A549 (cell line): Measurements from ENCODE around the gene ARL6IP5. TPM values are rescaled to one million over a fixed set of nuclear protein-coding genes. Genes with fewer than 3 reads are reported as not detected.

Experiments
- ATAC-seq, 2 experiments: fragments of 200-7000 bp in 1 of 2; fragments of >200 bp in 1 of 2; cut with Nextera tagmentation in 1 of 2; cut with Tn5 transposase in 1 of 2; 3 replicates each; pipeline versions ENCODE4 v1.8.0 to v1.9.1; 2018 to 2020; ENCODE audit warnings: mild to moderate bottlenecking in 1 of 2, moderate library complexity in 1 of 2
- CTCF ChIA-PET: fragments of 300-600 bp; sonication (Branson Sonifier 250); formaldehyde crosslinking; extraction: SDS; loops from one replicate; lab custom pipeline; 2021; ENCODE audit warnings: antibody characterized with exemption, inconsistent platforms; lab: Yijun Ruan, JAX
- POLR2A ChIA-PET: fragments of 350-600 bp; formaldehyde crosslinking; extraction: SDS; loops from one replicate; lab custom pipeline; 2021; ENCODE audit warnings: antibody characterized with exemption, inconsistent platforms; lab: Yijun Ruan, JAX
- DNase-seq, 2 experiments: peaks; one replicate each; pipeline versions ENCODE4 v3.0.0 to v3.0.0-alpha.2; 2011 to 2016; ENCODE audit warnings: low read depth in 1 of 2, low spot score in 1 of 2
- FAIRE-seq: peaks from 2 replicates; lab custom pipeline; 2011; peaks lifted over from hg19 to GRCh38; lab: Jason Lieb, UNC
- H3K27ac ChIP-seq, 2 experiments: fragments of >200 bp; sonication (Bioruptor Twin); formaldehyde crosslinking; 3 replicates each; pipeline ENCODE4 v1.5.1; 2016 to 2017
- H3K4me1 ChIP-seq: fragments of >200 bp; sonication (Bioruptor Twin); formaldehyde crosslinking; 3 replicates; pipeline ENCODE4 v1.6.1; 2016
- H3K4me2 ChIP-seq: fragments of >200 bp; sonication (Bioruptor Twin); formaldehyde crosslinking; 3 replicates; pipeline ENCODE4 v1.6.1; 2016
- H3K4me3 ChIP-seq: fragments of >200 bp; sonication (Bioruptor Twin); formaldehyde crosslinking; 3 replicates; pipeline ENCODE4 v1.5.1; 2016
- H3K9me3 ChIP-seq: fragments of >200 bp; sonication (Bioruptor Twin); formaldehyde crosslinking; 3 replicates; pipeline ENCODE4 v1.6.1; 2016
- BCL3 ChIP-seq: fragments of >200 bp; sonication (Bioruptor Twin); formaldehyde crosslinking; IDR thresholded peaks from 3 replicates; pipeline ENCODE4 v1.6.1; 2016
- CBX8 ChIP-seq: fragments of 200-600 bp; sonication (generic); IDR thresholded peaks from 2 replicates; pipeline ENCODE4 v1.6.1; 2016
- CEBPB ChIP-seq, 2 experiments: fragments of >200 bp in 1 of 2; sonication (Bioruptor Twin) in 1 of 2; formaldehyde crosslinking in 1 of 2; IDR thresholded peaks; 2 replicates each; pipeline ENCODE4 v1.6.1; 2012 to 2016
- EHF ChIP-seq: fragments of 250-450 bp; sonication (Bioruptor Pico); IDR thresholded peaks from 2 replicates; pipeline ENCODE4 v1.5.0; 2020; ENCODE audit warnings: mild to moderate bottlenecking
- EP300 ChIP-seq, 2 experiments: fragments of >200 bp; sonication (Bioruptor Twin); formaldehyde crosslinking; IDR thresholded peaks; 2 replicates in 1 of 2; 3 replicates in 1 of 2; pipeline ENCODE4 v1.6.1; 2016 to 2017
- ESRRA ChIP-seq: fragments of 150-350 bp; IDR thresholded peaks from 2 replicates; pipeline ENCODE4 v1.6.1; 2014; ENCODE audit warnings: mild to moderate bottlenecking, low read length, borderline replicate concordance
- FOSB ChIP-seq: fragments of 250-450 bp; sonication (Bioruptor Pico); IDR thresholded peaks from 2 replicates; pipeline ENCODE4 v1.5.0; 2020; ENCODE audit warnings: mild to moderate bottlenecking, moderate library complexity
- FOXS1 ChIP-seq: fragments of 250-450 bp; sonication (Bioruptor Pico); IDR thresholded peaks from 2 replicates; pipeline ENCODE4 v1.5.0; 2020; ENCODE audit warnings: mild to moderate bottlenecking, moderate library complexity
- HES2 ChIP-seq: fragments of >200 bp; sonication (Bioruptor Twin); formaldehyde crosslinking; IDR thresholded peaks from 2 replicates; pipeline ENCODE4 v1.6.1; 2016
- HEYL ChIP-seq: fragments of 250-450 bp; sonication (Bioruptor Pico); IDR thresholded peaks from 2 replicates; pipeline ENCODE4 v1.8.0; 2021; ENCODE audit warnings: mild to moderate bottlenecking, moderate library complexity
- JUNB ChIP-seq: fragments of >200 bp; sonication (Bioruptor Twin); formaldehyde crosslinking; IDR thresholded peaks from 2 replicates; pipeline ENCODE4 v1.6.1; 2016
- KDM1A ChIP-seq: fragments of 200-600 bp; sonication (generic); IDR thresholded peaks from 2 replicates; pipeline ENCODE4 v1.6.1; 2016; ENCODE audit warnings: low read depth, mild to moderate bottlenecking
- POLR2A ChIP-seq: IDR thresholded peaks from 2 replicates; pipeline ENCODE4 v1.6.1; 2012; ENCODE audit warnings: mild to moderate bottlenecking, low read length
- RAD21 ChIP-seq, 2 experiments: fragments of >200 bp in 1 of 2; sonication (Bioruptor Twin) in 1 of 2; formaldehyde crosslinking in 1 of 2; IDR thresholded peaks in 1 of 2; conservative IDR thresholded peaks in 1 of 2; 2 replicates in 1 of 2; 3 replicates in 1 of 2; pipeline ENCODE4 v1.6.1; 2012 to 2018; ENCODE audit warnings: inconsistent platforms in 1 of 2
- RARB ChIP-seq: fragments of 250-450 bp; sonication (Bioruptor Pico); IDR thresholded peaks from 2 replicates; pipeline ENCODE4 v1.8.0; 2021; ENCODE audit warnings: mild to moderate bottlenecking, moderate library complexity
- RCOR1 ChIP-seq: fragments of 150-350 bp; IDR thresholded peaks from 2 replicates; pipeline ENCODE4 v1.6.1; 2014; ENCODE audit warnings: antibody characterized with exemption, low read length, low read depth
- RFX5 ChIP-seq: fragments of 450-650 bp; IDR thresholded peaks from 2 replicates; pipeline ENCODE4 v1.7.1; 2014; ENCODE audit warnings: antibody characterized with exemption, mild to moderate bottlenecking, moderate library complexity
- RNF2 ChIP-seq: fragments of 200-600 bp; sonication (generic); IDR thresholded peaks from 2 replicates; pipeline ENCODE4 v1.6.1; 2016; ENCODE audit warnings: low read depth, mild to moderate bottlenecking, antibody characterized with exemption, moderate library complexity, borderline replicate concordance
- USF2 ChIP-seq: fragments of 450-650 bp; IDR thresholded peaks from 2 replicates; pipeline ENCODE4 v1.6.1; 2014; ENCODE audit warnings: antibody characterized with exemption
- ZFP36 ChIP-seq: fragments of 450-650 bp; IDR thresholded peaks from 2 replicates; pipeline ENCODE4 v1.6.1; 2014; ENCODE audit warnings: borderline replicate concordance; ENCODE audit not compliant: partially characterized antibody
- ZNF302 ChIP-seq: fragments of 250-450 bp; sonication (Bioruptor Pico); IDR thresholded peaks from 2 replicates; pipeline ENCODE4 v1.9.0; 2021; ENCODE audit warnings: inconsistent platforms, mild to moderate bottlenecking, moderate library complexity
- ZSCAN20 ChIP-seq: fragments of 250-450 bp; sonication (Bioruptor Pico); IDR thresholded peaks from 2 replicates; pipeline ENCODE4 v1.8.0; 2022; ENCODE audit warnings: mild to moderate bottlenecking, moderate library complexity
- WGBS: methylation state at CpG from one replicate; pipeline ENCODE4 v1.1.6; 2017; ENCODE audit errors: missing lambda C conversion rate; 5-methylcytosine and 5-hydroxymethylcytosine counted together
- polyA plus RNA-seq, 4 experiments: library from polyadenylated mRNA; depleted of rRNA in 3 of 4; stranded (reverse); fragments of >200 nt; fragmentation: RNase III in 1 of 4; extraction: RNeasy Plus Mini Kit Qiagen cat#74134 plus additional on column Dnase treatment in 1 of 4; gene quantifications; 2 replicates in 3 of 4; 3 replicates in 1 of 4; pipeline ENCODE4 v1.2.3, GENCODE V29; 2011 to 2017
- TF ChIP-seq, protein P1 (sequence below): fragments of 250-450 bp; sonication (Bioruptor Pico); IDR thresholded peaks from 2 replicates; pipeline ENCODE4 v1.5.0; 2020; ENCODE audit warnings: low read depth, mild to moderate bottlenecking, moderate library complexity
- TF ChIP-seq, protein P2 (sequence below): fragments of 200-600 bp; sonication (generic); IDR thresholded peaks from 2 replicates; pipeline ENCODE4 v1.6.1; 2016; ENCODE audit warnings: antibody characterized with exemption, mild to moderate bottlenecking, moderate library complexity

Gene ARL6IP5
- polyA plus RNA-seq, 2 of the 4 experiments (the other 2 are of a cell fraction) = 73.8 to 109 TPM

DNA sequence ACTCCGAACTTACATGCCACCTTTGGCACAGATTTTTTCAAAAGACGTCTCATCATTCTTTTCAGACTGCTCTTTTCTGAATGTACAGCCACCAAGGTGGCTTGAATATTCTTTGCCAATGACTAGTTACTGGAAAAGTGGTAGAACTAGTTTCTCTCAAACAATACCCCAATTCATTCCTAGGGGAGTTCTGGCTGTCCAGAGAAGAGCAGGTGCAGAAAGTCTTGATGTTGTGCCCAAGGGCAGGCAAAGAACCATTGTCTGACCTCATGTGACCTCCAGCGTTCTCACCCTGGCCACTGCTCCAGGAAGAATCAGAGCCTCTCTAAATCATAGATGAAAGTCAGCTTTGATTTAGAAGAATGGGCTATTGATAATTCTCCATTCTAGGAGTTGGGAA is 32.2 kb downstream of the ARL6IP5 start:
- TF ChIP-seq JUNB (no peak), KDM1A (no peak), RNF2 (no peak), RAD21 (conservative IDR thresholded peaks at IDR 0.05 in 1 of 2, IDR thresholded peaks at IDR 0.05 in 1 of 2) (no peak), EP300 (IDR thresholded peaks at IDR 0.05) (no peak), USF2 (no peak), BCL3 (no peak), ZFP36 (no peak)
- ChIA-PET CTCF (interaction anchor here (0.9 to 7.5 kb wide), 2 partner anchors 45 to 189 kb away, joined by 3 to 49 read pairs; no protein-coding TSS in a partner anchor), POLR2A (no interaction called here)
- no peak for DNase-seq
- ATAC-seq = no peak
- H3K9me3 ChIP-seq = no peaks in the 10 kb centered on the region
- WGBS = 57% methylated on average over 3 of the region's 3 CpGs
- no peak for FAIRE-seq
- H3K4me3 ChIP-seq = no peak overlapping the region
- no peak overlapping the region for H3K27ac ChIP-seq
- H3K4me2 ChIP-seq = no peak overlapping the region
- no peaks in the 10 kb centered on the region for H3K4me1 ChIP-seq

GRCh38 chr3:69118555-69118954 is 33.8 kb downstream of the ARL6IP5 start:
- no peak for TF ChIP-seq ZNF302 (CRISPR knock-in tag)
- TF ChIP-seq, protein P1, sequence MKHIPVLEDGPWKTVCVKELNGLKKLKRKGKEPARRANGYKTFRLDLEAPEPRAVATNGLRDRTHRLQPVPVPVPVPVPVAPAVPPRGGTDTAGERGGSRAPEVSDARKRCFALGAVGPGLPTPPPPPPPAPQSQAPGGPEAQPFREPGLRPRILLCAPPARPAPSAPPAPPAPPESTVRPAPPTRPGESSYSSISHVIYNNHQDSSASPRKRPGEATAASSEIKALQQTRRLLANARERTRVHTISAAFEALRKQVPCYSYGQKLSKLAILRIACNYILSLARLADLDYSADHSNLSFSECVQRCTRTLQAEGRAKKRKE (CRISPR knock-in tag) = no peak
- no peak for TF ChIP-seq HES2
- TF ChIP-seq RCOR1 = no peak
- no peak for TF ChIP-seq BCL3
- no peak for TF ChIP-seq ZSCAN20
- TF ChIP-seq FOSB = no peak
- TF ChIP-seq, protein P2, sequence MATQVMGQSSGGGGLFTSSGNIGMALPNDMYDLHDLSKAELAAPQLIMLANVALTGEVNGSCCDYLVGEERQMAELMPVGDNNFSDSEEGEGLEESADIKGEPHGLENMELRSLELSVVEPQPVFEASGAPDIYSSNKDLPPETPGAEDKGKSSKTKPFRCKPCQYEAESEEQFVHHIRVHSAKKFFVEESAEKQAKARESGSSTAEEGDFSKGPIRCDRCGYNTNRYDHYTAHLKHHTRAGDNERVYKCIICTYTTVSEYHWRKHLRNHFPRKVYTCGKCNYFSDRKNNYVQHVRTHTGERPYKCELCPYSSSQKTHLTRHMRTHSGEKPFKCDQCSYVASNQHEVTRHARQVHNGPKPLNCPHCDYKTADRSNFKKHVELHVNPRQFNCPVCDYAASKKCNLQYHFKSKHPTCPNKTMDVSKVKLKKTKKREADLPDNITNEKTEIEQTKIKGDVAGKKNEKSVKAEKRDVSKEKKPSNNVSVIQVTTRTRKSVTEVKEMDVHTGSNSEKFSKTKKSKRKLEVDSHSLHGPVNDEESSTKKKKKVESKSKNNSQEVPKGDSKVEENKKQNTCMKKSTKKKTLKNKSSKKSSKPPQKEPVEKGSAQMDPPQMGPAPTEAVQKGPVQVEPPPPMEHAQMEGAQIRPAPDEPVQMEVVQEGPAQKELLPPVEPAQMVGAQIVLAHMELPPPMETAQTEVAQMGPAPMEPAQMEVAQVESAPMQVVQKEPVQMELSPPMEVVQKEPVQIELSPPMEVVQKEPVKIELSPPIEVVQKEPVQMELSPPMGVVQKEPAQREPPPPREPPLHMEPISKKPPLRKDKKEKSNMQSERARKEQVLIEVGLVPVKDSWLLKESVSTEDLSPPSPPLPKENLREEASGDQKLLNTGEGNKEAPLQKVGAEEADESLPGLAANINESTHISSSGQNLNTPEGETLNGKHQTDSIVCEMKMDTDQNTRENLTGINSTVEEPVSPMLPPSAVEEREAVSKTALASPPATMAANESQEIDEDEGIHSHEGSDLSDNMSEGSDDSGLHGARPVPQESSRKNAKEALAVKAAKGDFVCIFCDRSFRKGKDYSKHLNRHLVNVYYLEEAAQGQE = no peak
- TF ChIP-seq POLR2A = no peak
- TF ChIP-seq ZFP36 = no peak
- no peak for TF ChIP-seq FOXS1 (CRISPR knock-in tag)
- no peak for TF ChIP-seq EHF (CRISPR knock-in tag)
- no peak for TF ChIP-seq HEYL (CRISPR knock-in tag)
- no peak for TF ChIP-seq ESRRA
- no peak for TF ChIP-seq CBX8
- no peak for TF ChIP-seq RARB (CRISPR knock-in tag)
- TF ChIP-seq JUNB = no peak
- TF ChIP-seq RFX5 = no peak
- TF ChIP-seq CEBPB (IDR thresholded peaks at IDR 0.05) = no peak
- ATAC-seq (no peak), FAIRE-seq (no peak), DNase-seq (no peak)
- H3K4me2 ChIP-seq = no peak overlapping the region
- no peak overlapping the region for H3K4me3 ChIP-seq
- H3K4me1 ChIP-seq = no peaks in the 10 kb centered on the region
- no peaks in the 10 kb centered on the region for H3K9me3 ChIP-seq
- ChIA-PET CTCF (interaction anchor here (0.7 to 7.5 kb wide), 7 partner anchors 9 to 628 kb away, joined by 3 to 49 read pairs (median 4); no protein-coding TSS in a partner anchor), POLR2A (no interaction called here)
- whole genome bisulfite sequencing = 87% methylated on average over 12 of the region's 12 CpGs
- H3K27ac ChIP-seq = no peak overlapping the region
